ENCODE results near the gene NCOA1. TPM values are rescaled to one million over a fixed set of nuclear protein-coding genes. Genes with fewer than 3 reads are reported as not detected.

NCOA1 gene
- total RNA-seq, 1 donor from 2014 or later, result 48.4 TPM

DNA sequence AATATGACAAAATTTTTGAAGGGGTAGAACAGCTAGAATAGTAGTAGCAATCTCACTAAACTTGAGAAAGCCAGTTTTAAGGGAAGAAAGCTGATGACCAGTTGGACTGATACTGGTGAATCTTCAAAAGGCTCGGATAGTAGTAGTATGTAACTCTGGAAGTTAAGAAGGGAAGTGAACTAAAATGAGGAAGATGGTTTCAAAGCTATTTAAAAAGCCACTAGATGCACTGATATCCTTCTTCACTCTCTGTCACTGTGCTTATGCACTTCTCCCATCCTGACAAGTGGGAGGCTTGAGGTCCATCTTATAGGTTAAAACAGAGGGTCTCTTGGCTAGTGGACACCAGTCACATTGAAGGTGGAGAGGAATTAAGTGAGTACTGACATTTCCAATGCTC is 141.1 kb downstream of the NCOA1 start:
- TF ChIP-seq POLR2AphosphoS5 (IDR thresholded peaks at IDR 0.05; ENCODE audit: insufficient read depth in 1 of 2, low read depth in 1 of 2), result no peak
- TF ChIP-seq POLR2A (IDR thresholded peaks at IDR 0.05), result no peak
- no peak for TF ChIP-seq CTCF (IDR thresholded peaks at IDR 0.05)
- Histone ChIP-seq H3K27ac (no peak overlapping the region), H3K27me3 (no peaks in the 10 kb centered on the region), H3K36me3 (no peaks in the 10 kb centered on the region), H3K4me3 (no peak overlapping the region), H3K4me1 (peaks cover 6% of the 10 kb centered on the region), H3K9me3 (no peaks in the 10 kb centered on the region)
- DNase-seq (ENCODE audit: extremely low spot score in 2 of 2), result no peak
- intact Hi-C loops (cut with DNase I), result no loop called here

- no peak overlapping the region for H3K27ac ChIP-seq
- no peak for DNase-seq (ENCODE audit: extremely low spot score in 2 of 2)
- no peaks in the 10 kb centered on the region for H3K9me3 ChIP-seq
- no peak for TF ChIP-seq POLR2AphosphoS5 (IDR thresholded peaks at IDR 0.05; ENCODE audit: insufficient read depth in 1 of 2, low read depth in 1 of 2)
- no peak for TF ChIP-seq POLR2A (IDR thresholded peaks at IDR 0.05)
- no peak for TF ChIP-seq CTCF (IDR thresholded peaks at IDR 0.05)
- H3K27me3 ChIP-seq, result no peaks in the 10 kb centered on the region
- intact Hi-C loops (cut with DNase I), result no loop called here
- H3K36me3 ChIP-seq, result no peaks in the 10 kb centered on the region
- H3K4me1 ChIP-seq, result peaks cover 6% of the 10 kb centered on the region
- H3K4me3 ChIP-seq, result no peak overlapping the region
These were observed 144.1 kb downstream of the NCOA1 start for GRCh38 chr2:24635181-24635580.

- Histone ChIP-seq H3K4me1 (peaks cover 14% of the 10 kb centered on the region), H3K36me3 (no peaks in the 10 kb centered on the region), H3K9me3 (no peaks in the 10 kb centered on the region), H3K27me3 (no peaks in the 10 kb centered on the region), H3K4me3 (no peak overlapping the region), H3K27ac (no peak overlapping the region)
- TF ChIP-seq POLR2AphosphoS5 (IDR thresholded peaks at IDR 0.05; ENCODE audit: insufficient read depth in 1 of 2, low read depth in 1 of 2), result no peak
- TF ChIP-seq POLR2A (IDR thresholded peaks at IDR 0.05), result no peak
- TF ChIP-seq CTCF (IDR thresholded peaks at IDR 0.05), result no peak
- intact Hi-C loops (cut with DNase I), result no loop called here
- no peak for DNase-seq (ENCODE audit: extremely low spot score in 2 of 2)
These were observed 147.5 kb downstream of the NCOA1 start for GRCh38 chr2:24638568-24638967.

GRCh38 chr2:24642351-24642750 is 151.3 kb downstream of the NCOA1 start:
- Histone ChIP-seq H3K36me3 (no peaks in the 10 kb centered on the region), H3K27me3 (no peaks in the 10 kb centered on the region), H3K27ac (no peak overlapping the region), H3K4me3 (no peak overlapping the region), H3K4me1 (peaks cover 12% of the 10 kb centered on the region), H3K9me3 (no peaks in the 10 kb centered on the region)
- TF ChIP-seq POLR2A (IDR thresholded peaks at IDR 0.05) (no peak), CTCF (IDR thresholded peaks at IDR 0.05) (no peak), POLR2AphosphoS5 (IDR thresholded peaks at IDR 0.05; ENCODE audit: insufficient read depth in 1 of 2, low read depth in 1 of 2) (no peak)
- no peak for DNase-seq (ENCODE audit: extremely low spot score in 2 of 2)
- intact Hi-C loops (cut with DNase I), result loop anchor here (5.0 kb wide), 1 partner anchor 440 kb away; no protein-coding TSS in a partner anchor

DNA sequence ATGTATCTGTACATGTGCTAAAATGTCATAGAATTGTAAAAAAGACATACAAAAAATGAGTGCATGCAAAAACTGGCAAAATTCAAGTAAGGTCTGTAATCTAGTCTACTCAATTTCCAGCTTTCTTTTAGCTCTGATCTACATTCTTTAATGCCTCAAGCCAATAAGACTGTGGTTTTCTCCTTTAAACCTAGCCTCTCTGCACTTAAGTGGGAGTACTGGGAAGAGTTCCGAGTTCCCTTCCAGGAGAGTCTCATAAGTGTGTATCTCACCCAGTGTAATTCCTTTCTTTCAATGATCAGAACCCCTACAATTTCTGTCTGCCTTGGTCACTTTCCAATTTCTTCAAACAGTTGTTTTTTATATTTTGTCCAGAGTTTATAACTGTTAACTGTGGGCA is 152.0 kb downstream of the NCOA1 start:
- peaks cover 12% of the 10 kb centered on the region for H3K4me1 ChIP-seq
- no peaks in the 10 kb centered on the region for H3K27me3 ChIP-seq
- H3K9me3 ChIP-seq, result no peaks in the 10 kb centered on the region
- no peaks in the 10 kb centered on the region for H3K36me3 ChIP-seq
- H3K4me3 ChIP-seq, result no peak overlapping the region
- DNase-seq (ENCODE audit: extremely low spot score in 2 of 2), result no peak
- intact Hi-C loops (cut with DNase I), result loop anchor here (5.0 kb wide), 1 partner anchor 441 kb away; no protein-coding TSS in a partner anchor
- H3K27ac ChIP-seq, result no peak overlapping the region
- TF ChIP-seq POLR2AphosphoS5 (IDR thresholded peaks at IDR 0.05; ENCODE audit: insufficient read depth in 1 of 2, low read depth in 1 of 2) (no peak), CTCF (IDR thresholded peaks at IDR 0.05) (no peak), POLR2A (IDR thresholded peaks at IDR 0.05) (no peak)

Measured in vagina (tissue), 2 donors.